Measurements from ENCODE around the gene MRPL37.

- TF ChIP-seq CTCF (IDR thresholded peaks at IDR 0.05) = no peak
- TF ChIP-seq POLR2A (IDR thresholded peaks at IDR 0.05) = no peak
Measured at GRCh38 chr1:54224233-54224632, 24.3 kb downstream of the MRPL37 start.

Measured in adrenal gland (tissue), 5 donors.